NOMO-1 treated with dmso at 0.1 percent for 144 hours (cell line): ENCODE results near the gene OPA3.
A peak's percentile ranks its signal among the peaks of the same experiment; 100 is the strongest.

Experiments used
- DNase-seq: peaks from one replicate; lab custom pipeline; 2025; ENCODE audit not compliant: unreplicated experiment; lab: John Stamatoyannopoulos, UW

The OPA3 gene

DNA sequence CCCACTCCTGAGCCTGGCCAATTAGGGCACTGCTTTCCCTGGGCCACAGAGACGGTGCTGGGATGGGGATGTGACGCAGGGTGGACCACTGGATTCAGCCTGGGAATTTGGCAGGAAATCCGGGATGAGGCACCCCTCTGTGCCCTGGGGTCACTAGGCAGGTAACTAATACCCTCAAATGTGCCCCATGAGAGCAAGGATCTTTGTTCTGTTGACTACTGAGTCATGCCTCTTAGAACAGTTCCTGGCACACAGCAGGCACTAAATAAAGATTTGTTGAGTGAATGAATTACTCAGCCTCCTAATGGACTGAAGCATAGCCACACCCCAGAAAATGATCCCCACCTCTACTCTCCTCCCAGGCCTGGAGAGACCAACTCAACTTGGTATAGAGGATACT is 15.9 kb downstream of the OPA3 start:
- DNase-seq: no peak

DNA sequence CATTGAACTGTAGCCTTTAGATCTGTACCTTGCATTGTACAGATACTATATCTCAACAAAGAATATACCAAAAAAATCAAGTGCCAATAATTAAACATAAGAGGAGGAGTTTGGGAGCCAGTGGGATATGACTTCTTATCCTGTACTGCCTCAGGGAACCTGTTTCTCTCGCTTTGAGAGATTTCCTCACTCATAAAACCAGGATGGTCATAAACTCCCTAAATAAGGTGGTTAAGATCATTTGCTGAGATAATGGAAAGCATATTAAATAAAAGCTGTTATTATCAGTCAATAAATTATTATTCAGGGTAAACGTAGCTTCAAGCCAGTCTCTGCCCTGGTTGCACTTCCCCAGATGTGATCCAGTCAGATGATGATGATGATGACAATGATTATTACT is 17.0 kb downstream of the OPA3 start:
- DNase-seq: no peak

DNA sequence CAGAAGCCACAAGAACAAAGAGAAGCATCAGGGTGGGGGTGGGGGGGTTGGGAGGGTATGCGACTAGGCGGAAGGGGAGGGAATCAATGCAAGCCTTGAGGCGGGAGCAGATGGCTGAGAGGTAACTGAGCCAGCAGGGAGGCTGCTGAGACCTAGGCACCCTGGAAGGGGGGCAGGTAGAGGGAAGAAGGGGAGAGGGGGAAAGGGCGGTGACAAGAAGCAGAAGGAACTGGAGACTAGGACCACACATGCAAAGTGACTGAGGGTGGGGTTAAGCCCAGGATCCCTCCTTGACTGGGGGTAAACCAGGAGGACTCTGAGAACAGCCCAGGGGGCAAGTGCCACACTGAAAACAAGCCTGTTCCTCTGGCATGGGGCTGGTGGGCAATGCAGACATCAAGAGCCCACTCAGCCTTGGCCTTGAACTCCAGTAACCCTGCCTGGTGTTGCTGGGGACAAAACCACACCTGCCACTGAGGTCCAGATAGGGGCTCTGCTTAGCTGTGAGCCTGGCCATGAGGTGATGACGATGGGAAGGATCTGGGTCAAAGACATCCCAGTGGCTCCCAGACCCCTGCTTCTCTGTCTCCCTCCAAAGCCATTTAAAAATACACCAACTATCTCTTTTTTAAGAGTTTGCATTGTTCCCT is 20.3 kb downstream of the OPA3 start:
- DNase-seq: no peak

DNA sequence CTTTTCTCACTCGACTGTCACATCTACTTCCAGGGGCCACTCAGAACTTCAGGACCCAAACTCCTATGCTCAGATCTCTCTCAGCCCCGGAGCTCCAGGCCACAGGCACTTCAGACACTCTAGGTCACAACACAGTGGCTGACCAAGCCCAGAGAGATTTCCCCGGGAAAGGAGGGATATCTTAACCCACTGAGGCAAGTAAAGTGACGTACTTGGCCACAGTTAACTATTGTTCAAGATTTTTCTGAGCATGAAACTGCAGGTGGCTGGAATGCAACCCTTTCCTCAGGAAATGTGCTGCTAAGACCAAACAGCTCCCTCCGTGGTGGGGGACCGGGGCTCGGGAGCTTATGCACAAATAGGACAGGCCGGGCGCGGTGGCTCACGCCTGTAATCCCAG is 23.9 kb downstream of the OPA3 start:
- no peak for DNase-seq

DNA sequence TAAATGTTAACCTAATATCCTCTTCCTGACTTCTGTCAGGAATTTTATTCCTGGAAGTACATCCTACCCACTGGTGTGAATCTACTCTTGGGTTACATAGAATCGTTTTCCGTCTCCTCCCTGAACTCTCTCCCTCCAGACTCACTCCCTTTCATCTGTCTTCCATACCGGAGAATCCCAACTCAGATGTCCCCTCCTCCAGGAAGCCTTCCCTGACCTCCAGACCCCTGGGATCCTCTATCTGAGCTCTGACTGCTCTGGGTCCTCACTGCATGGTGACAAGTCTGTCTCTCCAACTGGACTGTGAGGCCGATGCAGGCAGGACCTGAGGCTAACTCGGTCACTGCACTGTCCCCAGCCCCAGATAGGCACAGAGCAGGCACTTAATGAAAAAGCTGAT is 24.6 kb downstream of the OPA3 start:
- no peak for DNase-seq

DNA sequence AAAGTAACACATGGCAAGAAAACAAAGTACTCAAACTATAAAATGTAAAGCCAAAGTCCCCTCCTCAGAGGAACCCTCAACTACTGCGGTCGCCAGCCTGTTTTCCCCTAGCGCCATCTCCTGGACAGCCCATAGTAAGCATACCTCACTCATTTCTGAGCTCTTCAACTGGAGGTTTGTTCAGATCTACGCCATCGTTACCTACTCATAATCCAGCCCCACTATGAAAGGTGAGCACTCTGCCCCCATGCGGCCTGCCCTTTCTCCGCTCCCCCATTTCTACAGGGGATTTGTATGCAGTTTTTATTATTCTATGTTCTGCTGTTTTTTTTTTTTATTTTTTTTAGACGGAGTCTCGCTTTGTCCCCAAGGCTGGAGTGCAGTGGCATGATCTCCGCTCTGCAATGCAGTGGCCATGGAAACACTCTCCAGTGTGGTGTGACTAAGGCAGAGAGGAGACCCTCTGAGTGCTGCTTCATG is 26.2 kb downstream of the OPA3 start:
- peak; percentile 70 for DNase-seq

DNA sequence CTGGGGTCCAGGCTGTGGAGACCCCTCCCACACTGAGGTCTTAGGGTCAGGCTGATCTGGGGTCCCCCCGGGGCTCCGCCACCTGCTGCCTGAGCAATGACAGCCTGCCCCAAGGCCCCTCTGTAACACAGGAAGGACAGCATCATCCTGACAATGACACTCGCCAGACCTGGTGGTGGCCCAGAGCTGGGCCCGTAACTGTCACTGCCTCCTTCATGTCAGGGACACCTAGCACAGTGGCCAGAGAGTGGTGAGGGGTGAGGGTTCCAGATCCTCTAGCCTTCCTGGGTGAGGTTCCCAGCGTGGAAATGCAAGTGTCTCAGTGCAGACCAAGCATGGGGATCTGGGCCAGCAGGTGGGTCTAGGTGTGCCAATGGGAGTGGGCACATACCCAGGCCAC is 27.8 kb downstream of the OPA3 start:
- no peak for DNase-seq

DNA sequence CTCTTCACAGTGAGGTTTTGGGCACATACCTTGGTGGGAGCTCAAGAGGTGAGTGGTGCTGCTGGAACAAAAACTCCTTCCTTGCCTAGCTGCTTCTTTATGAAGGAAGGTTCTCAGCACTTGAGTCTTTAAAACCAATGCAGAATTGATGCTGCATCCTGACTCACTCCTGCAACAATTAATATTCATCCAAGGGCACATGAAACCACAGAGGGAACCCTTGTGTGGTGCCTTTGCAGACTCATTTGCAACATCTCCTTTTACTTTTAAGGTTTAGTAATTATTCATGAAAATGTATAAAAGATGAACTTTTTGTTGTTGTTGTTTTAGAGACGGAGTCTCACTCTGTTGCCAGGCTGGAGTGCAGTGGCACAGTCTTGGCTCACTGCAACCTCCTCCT is 30.1 kb downstream of the OPA3 start:
- no peak for DNase-seq

DNA sequence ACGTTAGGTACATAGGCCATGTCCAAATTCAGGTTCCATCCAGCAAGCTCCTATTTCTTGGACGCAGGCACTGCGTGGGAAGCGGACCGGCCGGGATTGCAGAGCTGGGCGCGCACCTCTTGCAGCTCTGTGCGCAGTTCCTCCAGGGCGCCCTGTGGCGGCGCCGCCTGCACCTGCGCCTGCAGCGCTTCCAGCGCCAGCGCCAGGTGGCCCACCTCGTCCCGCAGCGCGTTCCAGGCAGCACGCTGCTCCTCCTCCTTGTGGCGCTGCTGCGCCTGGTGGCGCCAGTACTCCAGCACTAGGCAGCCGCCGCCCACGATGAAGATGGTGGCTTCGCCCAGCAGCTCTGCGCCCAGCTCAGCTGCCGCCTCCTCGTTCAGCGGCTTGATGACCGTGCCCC is 31.1 kb downstream of the OPA3 start:
- no peak for DNase-seq

DNA sequence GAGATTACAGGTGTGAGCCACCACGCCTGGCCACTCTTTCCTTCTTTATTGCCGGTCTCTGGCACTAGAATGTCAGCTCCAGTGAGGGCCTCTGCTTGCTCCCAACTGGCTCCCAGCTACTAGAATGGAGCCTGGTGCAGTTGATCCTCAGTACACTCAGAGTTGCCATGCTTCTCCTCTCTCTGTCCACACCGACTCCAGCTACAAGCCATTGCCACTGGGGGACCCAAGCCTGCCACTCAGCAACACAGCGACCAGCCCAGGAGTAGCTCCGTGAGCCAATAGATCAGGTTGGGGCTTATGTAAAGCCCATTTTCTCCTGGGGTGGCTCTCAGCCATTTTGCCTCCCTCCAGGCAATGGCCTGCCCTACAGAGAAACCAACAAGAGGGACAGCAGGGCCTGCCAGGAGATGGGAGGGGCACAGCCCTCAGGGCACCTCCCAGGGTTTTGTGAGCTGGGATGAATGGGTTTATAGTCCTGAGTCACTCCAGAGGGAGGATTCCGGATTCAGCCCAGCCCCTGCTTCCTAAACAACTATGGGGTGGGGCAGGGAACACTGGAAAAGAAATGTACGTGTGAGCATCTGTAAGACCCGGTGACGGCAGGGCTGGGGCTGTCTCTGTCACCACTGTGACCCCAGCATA is 36.5 kb downstream of the OPA3 start:
- DNase-seq: no peak

DNA sequence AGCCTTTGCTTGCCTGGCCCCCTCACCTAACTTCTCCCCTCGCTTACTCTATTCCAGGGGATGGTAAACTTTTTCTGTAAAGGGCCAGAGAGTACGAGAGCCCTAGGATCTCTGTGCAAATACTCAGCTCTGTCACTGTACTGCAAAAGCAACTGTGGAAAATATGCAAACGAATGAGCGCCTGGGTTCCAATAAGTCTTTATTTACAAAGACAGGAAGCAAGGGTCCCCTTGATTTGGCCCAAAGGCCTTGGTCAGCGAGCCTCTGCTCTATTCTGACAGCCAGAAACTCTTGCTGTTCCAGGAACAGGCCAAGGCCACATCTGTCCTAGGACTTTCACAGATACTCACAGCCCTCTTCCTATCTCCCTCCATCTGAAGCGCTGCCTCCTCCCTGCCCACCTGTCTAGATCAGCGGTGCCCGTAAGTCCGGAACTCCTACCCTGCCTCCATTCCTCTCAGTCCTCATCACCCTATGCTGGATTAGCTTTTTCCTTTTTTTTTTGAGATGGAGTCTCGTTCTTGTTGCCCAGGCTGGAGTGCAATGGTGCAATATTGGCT is 37.3 kb downstream of the OPA3 start:
- DNase-seq: no peak

DNA sequence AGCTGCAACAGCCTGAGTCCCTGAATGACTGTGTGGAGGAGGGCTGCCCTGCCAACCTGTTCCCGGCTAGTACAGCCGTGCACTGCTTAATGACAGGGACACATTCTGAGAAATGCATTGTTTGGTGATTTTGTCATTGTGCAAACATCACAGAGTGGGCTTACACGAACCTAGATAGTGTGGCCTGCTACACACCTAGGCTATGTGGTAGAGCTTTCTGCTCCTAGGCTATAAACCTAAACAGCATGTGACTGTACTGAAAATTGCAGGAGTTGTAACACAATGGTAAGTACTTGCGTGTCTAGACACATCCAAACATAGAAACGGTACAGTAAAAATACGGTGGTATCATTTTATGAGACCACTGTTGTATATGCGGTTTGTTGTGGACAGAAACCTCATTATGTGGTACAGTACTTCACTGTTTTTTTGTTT is 42.4 kb downstream of the OPA3 start:
- peak; percentile 18 for DNase-seq

DNA sequence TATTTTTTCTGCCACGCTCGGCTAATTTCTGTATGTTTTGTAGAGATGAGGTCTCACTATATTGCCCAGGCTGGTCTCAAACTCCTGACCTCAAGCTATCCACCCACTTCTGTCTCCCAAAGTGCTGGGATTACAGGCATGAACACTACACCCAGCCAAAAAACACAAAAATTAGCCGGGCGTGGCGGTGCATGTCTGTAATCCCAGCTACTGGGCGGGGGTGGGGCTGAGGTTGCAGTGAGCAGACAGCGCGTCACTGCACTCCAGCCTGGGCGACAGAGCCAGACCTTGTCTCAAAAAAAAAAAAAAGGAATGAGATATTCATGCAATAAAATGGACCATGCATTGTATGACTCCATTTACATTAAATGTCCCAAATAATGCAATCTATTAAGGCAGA is 45.1 kb downstream of the OPA3 start:
- DNase-seq: no peak

DNA sequence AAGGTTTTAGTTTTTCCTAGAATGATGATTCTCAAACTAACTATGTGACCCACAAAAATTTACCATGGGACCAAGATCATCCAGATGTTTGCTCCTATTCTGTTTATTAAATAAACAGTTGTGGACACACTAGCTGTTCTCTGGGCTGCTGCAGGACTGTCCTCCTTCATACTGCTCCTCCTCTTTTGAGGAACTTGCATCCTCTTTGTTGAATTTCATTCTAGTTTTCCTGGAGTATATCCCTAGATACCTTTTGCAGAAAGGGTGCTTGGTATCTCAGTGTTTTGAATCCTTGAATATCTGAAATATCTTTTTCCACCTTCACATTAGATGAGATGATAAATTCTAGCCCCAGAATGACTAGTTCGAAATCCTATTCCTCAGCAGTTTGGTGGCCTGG is 53.3 kb downstream of the OPA3 start:
- no peak for DNase-seq

DNA sequence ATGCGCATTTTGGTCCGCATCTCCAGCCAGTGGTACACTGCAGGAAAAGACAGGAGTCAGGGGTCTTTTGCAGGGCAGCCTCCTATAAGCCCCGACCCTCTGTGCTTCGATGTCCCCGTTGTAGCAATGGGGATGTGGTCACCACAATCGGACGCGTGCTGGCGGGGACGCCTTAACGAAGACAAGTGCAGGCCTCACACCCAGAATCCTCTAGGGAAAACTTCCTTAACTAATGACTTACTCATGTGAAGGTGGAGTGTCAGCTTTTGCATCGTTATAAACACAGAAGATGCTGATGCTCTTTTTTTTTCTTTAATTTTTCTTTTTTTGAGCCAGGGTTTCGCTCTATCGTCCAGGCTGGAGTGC is 55.2 kb downstream of the OPA3 start:
- no peak for DNase-seq

DNA sequence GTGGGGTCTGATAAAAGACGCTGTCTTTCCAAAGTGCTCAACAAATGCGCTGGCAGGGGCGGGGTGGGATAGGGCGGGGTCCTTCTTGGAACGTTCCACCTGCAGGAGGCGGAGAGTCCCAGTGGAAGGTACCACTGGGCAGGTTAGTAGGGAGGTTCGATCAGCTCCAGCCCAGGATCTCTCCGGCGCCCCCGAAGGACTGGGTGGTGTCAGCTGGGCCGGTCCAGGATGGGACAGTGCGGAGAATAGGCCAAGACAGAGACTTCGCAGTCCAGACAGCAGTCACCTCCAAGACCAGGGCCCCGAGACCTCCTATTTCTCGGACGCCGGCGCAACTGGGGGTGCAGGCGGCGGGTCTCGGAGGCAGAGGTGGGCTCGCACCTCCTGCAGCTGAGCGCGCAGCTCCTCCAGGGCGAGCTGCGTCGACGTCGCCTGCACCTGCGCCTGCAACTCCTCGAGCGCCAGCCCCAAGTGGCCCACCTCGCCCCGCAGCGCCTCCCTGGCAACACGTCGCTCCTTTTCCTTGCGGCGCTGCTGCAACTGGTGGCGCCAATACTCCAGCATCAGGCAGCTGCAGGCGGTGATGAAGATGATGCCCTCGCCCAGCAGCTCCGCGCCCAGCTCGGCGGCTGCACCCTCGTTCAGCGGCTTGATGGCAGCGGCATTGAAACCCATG is 55.7 kb downstream of the OPA3 start:
- no peak for DNase-seq

DNA sequence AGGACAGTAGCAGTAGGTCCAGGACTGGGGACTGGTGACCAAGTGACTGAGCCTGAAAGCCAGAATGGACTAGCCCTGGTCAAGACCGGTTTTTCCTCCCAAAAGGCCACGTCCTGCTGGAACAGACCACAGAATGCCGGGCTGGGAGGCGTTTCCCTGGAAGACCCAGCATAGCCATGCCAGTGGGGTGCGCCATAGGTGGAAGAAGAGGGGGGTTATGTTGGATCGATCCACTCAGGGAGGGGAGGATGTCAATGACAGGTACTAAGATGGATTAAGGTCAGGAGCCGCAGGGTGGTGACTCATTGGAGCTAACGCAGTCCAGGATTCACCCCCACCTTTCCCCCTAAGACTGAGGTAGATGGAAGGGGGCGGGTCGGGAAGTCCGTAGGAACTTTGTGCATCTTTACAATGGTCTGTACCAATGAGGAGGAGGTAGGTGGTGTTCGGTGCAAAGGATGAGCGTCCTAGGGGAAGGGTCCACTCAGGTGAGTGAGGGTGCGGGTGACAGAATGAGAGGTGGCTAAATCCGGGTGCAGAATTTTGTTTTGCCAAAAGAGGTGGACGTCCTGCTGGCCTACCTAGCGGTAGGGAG is 56.4 kb downstream of the OPA3 start:
- DNase-seq: no peak

DNA sequence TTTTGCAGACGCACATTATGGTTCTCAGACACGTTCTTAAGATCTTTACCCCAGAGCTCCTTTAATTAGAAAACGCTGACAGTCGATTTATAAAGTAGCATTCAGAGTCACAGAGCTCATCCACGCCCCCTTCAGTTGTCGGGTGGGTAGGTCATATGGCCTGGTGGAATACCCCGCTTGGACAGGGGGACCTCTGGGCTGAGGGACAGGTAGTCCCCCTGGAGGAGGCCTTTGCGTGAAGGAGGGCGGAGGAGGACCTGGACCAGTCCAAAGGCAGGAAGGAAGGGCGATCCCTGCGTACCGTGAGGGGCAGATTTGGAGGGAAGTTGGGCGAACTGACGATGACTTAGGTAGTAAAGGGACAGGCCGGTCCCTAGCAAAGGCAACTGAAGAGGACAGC is 56.9 kb downstream of the OPA3 start:
- no peak for DNase-seq

DNA sequence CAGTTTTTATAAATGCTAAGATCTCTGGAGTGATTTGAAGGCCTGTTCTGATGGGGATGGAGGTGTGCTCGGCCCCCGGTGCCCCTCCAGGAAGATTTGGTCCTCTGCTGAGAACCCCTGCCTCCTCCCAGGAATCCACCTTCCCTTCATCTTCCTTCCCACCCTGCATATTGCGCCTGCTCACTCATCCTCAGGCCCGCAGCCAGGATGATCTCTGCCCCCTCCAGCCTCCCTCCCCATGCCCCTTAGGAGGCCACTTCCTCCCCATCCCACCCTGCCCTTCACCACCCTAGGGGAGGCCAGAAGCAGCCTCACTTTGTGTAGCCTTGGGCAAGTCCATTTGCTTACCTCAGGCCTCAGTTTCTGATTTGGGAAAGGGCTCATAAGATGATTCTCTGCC is 57.6 kb downstream of the OPA3 start:
- DNase-seq: no peak

DNA sequence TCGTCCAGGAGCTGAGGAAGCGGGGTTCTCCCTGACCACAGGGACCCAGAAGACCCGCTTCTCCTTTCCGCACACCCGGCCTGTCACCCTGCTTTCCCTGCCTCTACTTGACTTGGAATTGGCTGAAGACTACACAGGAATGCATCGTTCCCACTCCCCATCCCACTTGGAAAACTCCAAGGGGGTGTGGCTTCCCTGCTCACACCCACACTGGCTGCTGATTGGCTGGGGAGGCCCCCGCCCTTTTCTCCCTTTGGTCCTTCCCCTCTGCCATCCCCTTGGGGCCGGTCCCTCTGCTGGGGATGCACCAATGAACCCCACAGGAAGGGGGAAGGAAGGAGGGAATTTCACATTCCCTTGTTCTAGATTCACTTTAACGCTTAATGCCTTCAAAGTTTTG is 58.5 kb downstream of the OPA3 start:
- DNase-seq: no peak

DNA sequence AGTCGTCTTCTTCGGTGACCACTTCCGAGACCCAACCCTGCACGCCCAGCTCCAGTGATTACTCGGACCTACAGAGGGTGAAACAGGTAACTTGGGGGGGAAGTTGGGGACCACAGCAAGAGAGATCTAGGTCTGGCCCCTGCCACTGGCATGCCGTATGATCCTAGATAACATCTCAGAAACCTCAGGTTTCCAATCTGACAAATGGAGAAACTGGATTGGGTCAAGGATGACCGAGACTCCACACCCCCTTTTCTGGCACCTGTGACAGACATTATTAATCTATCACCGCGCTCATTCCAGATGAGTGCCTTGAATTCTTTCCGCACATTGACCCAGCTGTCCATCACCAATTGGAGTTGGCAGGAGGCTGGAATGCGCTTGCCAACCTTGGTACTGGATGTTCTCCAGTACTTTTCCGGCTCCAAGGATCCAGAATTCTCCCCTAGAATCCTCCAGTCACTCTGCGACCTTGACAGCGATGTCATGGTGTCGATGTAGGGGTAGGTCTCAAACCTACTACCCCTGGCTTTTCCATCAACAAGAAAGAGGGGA is 60.0 kb downstream of the OPA3 start:
- DNase-seq: no peak
